SIG-M5 treated with dmso at 0.1 percent for 504 hours (cell line): ENCODE data around the gene RB1.
"Not testable (repeated sequence)": the region's sequence is repeated elsewhere in the genome, so short reads cannot be mapped to it uniquely, and the experiment has no call there.

Experiments used
- DNase-seq: peaks from one replicate; lab custom pipeline; 2025; ENCODE audit not compliant: unreplicated experiment; lab: John Stamatoyannopoulos, UW

The RB1 gene

DNA sequence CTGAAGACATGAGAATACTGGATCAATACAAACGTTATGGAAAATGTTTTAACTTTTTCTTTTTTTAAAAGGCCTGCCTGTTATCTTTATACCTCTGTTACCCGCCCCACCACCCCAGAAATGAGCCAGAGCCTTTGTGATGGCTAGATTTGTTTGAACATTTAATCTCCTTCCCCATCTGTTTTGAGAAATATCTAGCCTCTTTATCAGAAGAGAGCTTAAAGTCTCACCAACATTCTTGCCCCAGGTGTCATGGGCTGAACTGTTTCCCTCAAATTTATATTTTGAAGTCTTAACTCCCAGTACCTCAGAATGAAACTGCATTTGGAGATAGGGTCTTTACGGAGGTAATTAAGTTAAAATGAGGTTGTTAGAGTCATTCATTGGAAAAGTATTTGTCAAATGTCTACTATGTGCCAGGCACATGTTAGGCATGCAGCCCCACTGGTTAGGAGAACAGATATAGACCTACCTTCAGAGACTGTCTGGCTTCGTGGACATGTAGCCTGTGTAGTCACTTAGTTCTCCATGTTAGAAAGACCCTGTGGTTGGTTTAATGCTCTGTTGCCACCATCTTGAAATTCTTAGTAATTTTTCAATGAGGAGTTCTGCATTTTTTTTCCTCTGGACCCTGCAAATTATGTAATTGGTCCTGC is 6.3 kb upstream of the RB1 start:
- DNase-seq: no peak

DNA sequence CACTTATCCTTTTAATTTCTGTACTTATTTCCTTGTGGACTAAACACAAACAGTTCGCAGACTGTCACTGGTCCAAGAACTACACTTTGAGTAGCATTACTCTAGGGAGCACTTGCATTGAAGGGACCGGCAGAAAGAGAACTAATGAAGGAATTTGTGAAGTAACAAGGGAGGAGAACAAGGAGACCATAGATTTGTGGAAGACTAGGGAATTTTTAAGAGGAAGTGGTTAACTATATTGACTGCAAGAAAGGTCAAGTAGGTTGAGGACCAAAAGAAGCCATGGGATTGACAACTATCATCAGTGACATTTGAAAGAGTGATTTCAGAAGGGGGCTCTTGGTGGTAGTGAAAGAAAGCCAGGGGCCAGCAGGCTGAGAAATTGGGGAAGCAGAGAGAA is 4.0 kb upstream of the RB1 start:
- no peak for DNase-seq

DNA sequence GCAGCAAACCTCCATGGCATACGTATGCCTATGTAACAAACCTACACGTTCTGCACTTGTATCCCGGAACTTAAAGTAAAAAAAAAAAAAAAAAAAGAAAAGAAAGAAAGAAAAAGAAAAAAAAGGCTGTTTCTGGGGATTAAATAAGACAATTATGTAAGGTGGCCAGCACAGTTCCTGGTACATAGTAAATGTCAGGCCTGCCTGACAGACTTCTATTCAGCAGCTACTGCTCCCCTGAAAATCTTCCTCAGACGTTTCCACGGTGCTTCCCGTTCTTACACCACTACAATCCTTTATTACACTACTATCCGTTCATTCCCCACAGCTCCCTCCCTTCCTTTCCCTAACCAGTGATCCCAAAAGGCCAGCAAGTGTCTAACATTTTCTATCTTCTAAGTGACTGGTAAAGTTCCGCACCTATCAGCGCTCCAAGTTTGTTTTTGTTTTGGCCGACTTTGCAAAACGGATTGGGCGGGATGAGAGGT is 636 bp upstream of the RB1 start:
- peak; percentile 33 for DNase-seq

DNA sequence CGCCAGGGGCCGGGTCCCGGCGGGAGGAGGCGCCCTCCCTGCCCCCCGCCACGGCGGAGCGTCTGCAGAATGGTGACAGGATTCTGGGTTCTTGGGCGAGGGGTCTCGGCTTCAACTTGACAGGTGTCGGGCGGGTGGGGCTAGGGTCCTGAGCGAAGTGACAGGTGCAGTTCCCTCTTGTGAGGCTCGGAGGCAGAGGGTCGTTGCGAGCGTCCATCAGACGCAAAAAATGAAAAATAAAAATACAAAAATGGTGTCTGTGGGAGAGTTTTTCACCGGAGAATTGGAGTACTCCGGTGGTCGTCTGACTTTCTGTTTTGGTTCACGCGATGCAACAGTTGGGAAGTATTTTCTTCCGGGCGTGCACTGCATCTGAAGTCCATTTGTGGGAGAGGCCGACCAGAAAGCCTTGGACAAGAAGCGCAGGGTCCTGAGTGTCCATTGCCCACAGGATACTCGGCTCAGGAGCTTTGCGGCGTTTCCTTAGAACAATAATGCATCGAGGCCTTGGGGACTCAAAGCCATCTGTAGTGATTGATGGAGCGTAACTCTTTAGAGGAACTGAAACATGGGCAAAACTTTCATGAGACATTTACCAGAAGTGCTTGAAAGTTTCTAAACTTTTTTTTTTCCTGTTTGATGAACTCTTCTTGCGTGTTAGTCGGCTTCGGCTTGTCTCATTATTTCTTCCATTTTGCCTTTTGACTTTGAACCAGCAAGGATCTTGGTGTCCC is 759 bp downstream of the RB1 start:
- peak; percentile 90 for DNase-seq

DNA sequence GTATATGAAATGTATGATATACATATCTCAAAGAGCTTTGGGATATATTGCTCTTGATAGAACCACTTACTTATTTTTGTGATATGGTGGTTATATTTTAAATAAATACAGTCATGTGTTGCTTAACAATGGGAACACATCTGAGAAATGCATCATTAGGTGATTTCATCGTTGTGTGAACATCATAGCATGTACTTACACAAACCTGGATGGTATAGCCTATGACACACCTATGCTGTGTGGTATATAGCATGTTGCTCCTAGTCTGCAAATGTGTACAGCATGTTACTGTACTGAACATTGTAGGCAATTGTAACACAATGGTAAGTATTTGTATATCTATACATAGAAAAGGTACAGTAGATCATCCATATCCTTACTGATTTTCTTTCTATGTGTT is 7.7 kb downstream of the RB1 start:
- DNase-seq: no peak

DNA sequence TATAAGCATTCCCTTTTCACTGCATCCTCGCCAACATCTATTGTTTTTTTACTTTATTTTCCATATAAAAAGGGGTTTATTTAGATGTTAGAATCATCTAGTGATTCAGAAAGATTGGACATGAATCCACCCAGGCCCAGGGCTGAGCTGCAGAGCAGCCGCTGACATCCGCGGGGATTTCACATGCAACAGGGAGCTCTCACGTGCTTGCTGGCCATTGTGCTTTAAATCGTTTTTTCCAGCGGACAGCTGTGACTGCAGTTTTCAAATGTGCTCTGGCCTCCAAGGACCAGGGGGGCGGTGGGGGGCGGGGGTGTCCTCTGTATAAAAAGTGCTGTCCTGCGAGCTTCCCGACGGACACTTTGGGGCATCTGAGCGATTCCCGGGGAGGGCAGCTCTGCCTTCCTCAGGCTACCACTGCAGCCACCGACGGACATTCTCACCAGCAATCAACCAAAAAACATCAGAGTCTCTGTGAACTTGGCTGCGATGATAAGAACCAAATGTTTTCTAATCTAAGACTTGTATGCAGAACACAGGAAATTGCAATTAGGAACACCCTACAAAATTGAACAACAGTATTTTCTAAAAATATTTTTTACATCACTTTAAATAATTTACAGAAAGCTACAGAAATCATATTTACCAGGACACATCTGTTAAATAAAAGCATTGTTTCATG is 12.6 kb downstream of the RB1 start:
- DNase-seq: no peak

DNA sequence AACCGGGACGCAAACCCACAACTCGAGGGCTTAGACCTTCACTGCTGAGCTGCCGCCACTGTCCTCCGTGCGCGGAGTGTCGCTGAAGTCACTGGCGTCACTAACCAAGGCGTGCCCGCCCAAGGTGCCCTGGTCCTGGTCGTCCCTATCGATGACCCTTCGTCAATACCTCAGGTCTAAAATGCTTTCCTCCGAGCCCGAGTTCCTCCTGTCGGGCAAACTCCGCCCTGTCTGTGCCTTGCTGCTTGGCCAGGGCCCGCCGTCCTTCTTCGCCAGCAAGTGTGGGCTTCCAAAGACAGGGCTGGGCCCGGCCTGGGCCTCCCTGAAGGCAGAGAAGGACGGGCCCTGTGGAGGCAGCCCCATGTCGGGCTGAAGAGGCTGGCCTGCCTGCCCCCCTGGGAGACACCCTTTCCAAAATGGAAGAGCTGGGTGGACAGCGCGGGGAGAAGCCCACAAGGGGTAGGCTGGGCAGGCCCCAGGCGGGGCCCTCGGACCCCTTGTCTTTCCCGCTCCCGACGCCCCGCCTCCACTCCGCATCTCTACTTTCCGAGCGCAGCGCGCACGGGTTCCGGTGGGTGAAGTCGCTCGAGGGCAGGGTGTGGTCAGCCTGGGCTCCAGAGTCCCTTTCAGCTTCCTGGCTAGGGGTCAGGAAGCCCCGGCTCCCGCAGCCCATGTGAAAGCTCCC is 13.4 kb downstream of the RB1 start:
- DNase-seq: no peak

DNA sequence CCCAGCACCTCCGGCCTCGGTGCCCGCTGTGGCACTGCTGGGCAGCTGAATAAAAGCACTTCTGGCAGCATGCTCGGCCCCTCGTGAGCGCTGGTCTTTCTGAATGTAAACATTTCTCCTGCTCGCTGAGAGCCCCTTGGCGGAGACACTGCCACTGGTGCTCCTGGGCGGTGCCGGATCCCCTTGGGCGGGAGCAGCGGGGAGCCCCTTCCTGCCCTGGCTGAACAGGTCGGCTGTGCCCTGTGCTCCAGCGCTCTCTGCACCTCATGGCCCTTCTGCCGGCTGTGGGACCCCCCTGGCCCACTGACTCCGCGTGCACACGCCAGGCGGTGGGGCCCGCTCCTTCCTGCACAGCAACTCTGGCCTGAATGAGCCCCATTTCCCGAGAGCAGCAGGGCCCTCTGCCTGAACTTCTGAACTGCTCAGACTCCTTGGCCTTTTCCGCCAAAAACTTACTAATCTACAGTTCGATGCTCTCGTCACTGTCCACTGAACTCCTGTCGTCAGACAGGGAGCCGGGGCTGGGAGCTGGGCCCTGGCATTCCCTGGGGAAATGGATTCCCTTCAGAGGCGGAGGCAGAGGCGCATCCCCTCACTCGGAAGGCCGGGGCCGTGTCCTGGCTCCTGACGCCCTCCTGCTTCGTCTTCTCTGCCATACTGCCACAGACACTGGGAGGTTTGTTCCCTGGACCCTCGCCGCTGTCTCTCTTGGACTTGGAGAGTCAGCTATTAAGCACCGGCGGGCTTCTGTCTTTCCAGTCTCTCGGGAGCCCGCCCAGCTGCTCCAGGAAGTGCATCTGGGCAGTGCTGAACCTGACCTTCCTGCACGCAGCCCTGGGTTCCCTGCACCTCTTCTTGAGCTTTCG is 14.2 kb downstream of the RB1 start:
- DNase-seq: no peak

DNA sequence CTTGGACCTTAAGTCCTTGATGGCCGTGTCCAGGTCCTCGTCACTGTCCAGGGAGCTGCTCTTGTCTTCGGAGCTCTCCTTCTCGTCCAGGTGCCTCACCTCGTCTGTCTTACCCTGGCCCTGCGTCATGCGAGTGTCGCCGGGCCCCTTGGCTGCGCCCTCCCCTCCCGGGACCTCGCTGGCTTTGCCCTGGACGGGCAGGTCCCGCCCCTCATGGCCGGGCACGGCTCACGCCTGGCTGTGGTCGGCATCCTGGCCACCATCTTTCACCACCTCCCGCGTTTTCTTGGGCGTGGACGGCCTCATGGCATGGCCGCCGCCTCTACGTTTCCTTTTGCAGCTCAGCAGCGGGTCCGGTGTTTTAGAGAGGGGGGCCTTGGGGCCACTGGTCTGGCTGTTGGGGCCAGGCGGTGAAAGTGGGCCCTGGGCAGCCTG is 14.8 kb downstream of the RB1 start:
- no peak for DNase-seq

DNA sequence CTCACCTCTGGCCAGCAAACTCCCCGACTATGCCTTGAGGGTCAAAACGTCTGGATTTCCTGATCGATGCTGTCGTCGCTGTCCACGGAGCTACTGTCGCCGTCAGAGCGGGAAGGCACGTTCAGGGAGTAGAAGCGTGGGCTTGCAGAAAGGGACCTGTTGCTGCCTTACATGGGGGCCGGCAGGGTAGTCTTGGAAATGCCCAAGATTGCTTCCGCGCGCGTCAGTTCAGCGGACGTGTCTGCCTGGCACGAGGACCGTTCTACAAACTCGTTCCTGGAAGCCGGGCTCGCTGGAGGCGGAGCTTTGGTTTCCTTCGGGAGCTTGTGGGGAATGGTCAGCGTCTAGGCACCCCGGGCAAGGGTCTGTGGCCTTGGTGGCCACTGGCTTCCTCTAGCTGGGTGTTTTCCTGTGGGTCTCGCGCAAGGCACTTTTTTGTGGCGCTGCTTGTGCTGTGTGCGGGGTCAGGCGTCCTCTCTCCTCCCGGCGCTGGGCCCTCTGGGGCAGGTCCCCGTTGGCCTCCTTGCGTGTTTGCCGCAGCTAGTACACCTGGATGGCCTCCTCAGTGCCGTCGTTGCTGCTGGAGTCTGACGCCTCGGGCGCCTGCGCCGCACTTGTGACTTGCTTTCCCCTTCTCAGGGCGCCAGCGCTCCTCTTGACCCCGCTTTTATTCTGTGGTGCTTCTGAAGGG is 15.4 kb downstream of the RB1 start:
- no peak for DNase-seq

DNA sequence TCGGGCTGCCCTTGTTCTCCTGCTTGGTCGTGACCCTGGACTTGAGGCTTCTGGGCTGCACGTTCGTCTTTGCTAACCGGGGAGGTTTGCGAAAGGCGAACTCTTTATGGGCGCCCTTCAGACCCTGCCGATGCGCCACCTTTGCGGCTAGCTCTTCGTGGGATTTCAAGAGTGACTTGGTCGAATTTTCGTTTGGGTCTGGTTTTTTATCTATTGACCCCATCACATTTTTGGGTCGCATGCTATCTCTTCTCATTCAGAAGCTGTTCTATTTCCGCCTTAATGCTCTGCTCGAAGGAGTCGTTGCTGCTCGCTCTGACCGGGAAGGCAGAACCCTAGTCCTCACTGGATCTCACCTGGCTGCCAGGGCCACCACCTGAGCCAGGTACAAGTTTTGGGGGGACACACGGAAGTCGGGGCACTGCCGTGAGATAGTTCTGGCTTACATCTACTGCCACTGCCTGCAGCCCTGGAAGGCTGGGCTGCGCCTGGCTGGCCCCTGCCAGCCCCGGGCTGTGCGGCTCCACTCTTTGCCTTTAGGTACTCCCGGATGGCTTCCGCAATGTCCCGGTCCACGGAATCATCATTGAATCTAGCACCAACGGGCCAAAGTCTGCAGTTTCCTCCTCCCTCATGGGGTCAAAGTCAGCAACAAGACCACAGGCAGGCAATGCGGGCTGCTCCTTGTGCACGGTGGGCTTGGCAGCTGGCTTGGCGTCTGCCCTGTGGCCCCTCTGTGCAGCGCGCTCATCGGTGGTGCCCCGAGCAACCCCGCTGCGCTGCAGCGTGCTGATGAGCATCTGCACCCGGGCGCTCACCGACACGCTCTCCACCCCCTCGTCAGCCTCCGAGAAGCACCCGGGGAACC is 16.2 kb downstream of the RB1 start:
- DNase-seq: no peak

DNA sequence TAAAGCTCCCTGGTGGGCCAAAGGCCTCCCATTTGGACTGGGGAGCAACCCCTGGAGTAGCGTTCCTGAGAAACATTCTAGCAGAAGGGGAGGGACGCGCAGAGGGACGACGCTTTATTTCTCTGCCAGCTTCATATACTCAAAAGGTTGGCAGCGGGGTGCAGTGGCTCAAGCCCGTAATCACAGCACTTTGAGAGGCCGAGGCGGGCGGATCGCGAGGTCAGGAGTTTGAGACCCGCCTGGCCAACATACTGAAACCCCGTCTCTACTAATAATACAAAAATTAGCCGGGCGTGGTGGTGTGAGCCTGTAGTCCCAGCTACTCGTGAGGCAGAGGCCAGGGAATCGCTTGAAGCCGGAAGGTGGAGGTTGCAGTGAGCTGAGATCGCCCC is 16.8 kb downstream of the RB1 start:
- no peak for DNase-seq

DNA sequence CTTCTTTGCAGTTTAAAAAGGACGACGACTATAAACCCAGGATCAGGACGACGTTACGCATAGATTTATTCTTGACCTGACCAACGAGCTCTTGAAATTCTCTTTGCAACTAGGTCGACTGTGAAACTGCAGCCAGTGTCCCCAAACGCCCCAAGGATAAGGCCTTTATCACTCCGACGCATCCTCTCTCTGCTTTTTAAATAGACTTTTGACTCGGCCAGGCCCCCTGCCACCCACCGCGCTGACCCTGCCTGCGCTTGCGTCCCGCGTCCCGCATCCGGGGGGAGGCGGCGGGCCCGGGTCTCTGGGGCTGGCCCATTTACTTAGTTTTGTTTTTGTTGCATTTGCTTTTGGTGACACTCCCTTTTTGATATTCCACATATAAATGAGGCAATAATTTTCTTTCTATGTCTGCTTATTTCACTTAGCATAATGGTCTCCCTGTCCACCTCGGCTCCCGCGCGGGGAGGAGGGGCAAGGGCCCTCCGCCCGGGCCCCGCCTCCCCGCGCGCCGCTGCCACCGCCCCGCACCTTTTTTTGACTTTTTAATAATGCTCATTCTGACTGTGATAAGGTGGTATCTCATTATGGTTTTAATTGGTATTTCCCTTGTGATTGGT is 17.4 kb downstream of the RB1 start:
- no peak for DNase-seq

DNA sequence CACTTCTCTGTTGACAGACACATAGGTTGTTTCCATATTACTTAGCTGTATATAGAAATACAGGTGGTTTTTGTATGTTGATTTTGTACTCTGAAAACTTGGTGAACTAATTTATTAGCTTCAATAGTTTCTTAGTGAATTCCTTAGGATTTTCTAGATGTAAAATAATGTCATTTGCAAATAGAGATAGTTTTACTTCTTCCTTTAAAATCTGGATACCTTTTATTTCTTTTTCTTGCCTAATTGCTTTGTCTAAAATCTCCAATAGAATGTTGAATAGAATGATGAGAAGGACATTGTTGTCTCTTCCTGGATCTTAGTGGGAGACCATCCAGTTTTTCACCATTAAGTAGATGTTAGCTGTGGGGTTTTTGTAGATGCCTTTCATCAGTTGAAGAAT is 18.7 kb downstream of the RB1 start:
- no peak for DNase-seq

DNA sequence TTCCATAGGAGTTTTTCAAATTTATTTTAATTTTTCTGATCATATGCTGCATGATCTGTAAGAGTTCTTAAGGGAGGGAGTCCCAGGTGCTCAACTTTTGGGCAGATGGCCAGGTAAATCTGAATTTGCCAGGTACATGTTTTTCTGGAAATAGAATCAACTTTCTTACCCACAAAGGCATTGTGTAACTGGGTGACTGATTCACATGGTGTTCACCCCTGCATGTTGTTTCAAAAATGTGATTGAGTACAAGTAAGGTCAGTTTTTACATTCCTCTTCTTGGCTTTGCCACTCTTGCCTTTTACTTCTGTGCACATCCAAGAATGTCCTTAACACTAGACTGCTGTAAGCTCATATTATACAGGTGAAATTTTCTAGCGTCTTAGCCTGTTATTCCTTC is 30.4 kb downstream of the RB1 start:
- DNase-seq: no peak

DNA sequence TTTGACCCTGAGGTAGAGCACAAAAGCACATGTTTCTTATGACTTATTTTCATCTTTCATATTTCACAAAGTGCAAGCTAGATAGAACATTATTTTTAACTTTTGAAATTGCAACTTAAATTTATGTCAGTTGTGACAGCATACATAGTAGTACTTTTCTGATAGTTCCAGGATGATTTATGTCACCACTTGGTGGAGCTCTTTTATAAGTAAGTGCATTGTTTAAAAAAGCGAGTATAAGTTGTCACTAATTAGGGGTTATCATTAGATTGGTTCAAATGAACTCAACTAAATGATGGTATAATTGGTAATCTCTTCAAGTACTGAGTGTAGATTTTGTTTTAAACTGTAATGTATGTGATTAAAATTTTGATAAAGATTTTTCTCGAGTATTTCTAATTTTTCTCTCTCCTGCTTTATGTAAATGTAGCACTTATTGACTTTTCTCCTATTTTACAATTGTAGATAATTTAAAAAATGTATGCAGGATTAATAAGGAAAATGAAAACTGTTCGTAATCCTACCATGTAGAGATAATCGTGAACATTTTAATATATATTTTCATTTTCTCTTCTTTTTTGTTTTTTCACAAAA is 31.1 kb downstream of the RB1 start:
- peak; percentile 65 for DNase-seq

DNA sequence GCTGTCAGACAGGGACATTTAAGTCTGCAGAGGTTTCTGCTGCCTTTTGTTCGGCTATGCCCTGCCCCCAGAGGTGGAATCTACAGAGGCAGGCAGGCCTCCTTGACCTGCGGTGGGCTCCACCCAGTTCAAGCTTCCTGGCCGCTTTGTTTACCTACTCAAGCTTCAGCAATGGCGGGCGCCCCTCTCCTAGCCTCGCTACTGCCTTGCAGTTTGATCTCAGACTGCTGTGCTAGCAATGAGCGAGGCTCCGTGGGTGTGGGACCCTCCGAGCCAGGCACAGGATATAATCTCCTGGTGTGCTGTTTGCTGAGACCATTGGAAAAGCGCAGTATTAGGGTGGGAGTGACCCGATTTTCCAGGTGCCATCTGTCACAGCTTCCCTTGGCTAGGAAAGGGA is 35.6 kb downstream of the RB1 start:
- not testable (repeated sequence) for DNase-seq

DNA sequence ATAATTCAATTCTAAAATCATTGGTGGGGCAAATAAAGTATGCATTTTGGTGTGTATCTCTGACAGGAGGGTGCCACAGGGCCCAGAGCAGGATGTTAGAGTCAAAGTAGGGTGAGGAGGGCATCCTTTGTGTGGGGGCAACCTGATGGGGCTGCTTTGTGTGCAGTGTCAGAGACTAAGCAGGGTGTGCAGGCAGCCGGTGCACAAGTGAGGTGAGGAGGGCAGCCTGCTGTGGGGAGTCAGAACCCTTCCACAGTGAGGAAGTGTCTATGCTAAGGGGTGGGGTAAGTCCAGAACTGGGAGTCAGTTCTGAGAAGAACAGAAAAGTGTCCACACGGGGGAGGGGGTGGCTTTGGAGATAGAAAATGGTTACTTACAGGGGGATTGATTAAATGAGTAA is 40.7 kb downstream of the RB1 start:
- no peak for DNase-seq
